GM21737 (cell line): ENCODE data around the gene ZBP1.

Experiments
- ATAC-seq: cut with Tn5 transposase; IDR thresholded peaks from one replicate; pipeline ENCODE4 v1.9.1; 2021; ENCODE audit warnings: mild to moderate bottlenecking, moderate library complexity; ENCODE audit not compliant: unreplicated experiment

The ZBP1 gene

GRCh38 chr20:57588596-57588995, 31.6 kb downstream of the ZBP1 start:
- no peak for ATAC-seq

GRCh38 chr20:57587989-57588377, 32.2 kb downstream of the ZBP1 start:
- ATAC-seq = no peak

GRCh38 chr20:57587278-57587988, 32.8 kb downstream of the ZBP1 start:
- ATAC-seq = no peak

- no peak for ATAC-seq
These were observed 33.3 kb downstream of the ZBP1 start for GRCh38 chr20:57586943-57587277.

- no peak for ATAC-seq
These were observed 33.8 kb downstream of the ZBP1 start for GRCh38 chr20:57586370-57586793.

GRCh38 chr20:57585466-57586213, 34.6 kb downstream of the ZBP1 start:
- ATAC-seq = no peak

GRCh38 chr20:57584768-57585461, 35.3 kb downstream of the ZBP1 start:
- no peak for ATAC-seq

- ATAC-seq = no peak
These were observed 36.7 kb downstream of the ZBP1 start for GRCh38 chr20:57583289-57584257.

- no peak for ATAC-seq
These were observed 37.6 kb downstream of the ZBP1 start for GRCh38 chr20:57582432-57583288.

- ATAC-seq = no peak
These were observed 38.2 kb downstream of the ZBP1 start for GRCh38 chr20:57582029-57582378.

GRCh38 chr20:57581202-57582028, 38.8 kb downstream of the ZBP1 start:
- no peak for ATAC-seq

GRCh38 chr20:57580478-57581201, 39.6 kb downstream of the ZBP1 start:
- no peak for ATAC-seq

GRCh38 chr20:57579898-57580447, 40.3 kb downstream of the ZBP1 start:
- ATAC-seq = no peak

GRCh38 chr20:57579331-57579897, 40.8 kb downstream of the ZBP1 start:
- ATAC-seq = no peak

- ATAC-seq = no peak
These were observed 41.6 kb downstream of the ZBP1 start for GRCh38 chr20:57578476-57579165.

- no peak for ATAC-seq
These were observed 42.3 kb downstream of the ZBP1 start for GRCh38 chr20:57577679-57578475.
